HCT116 (cell line): ENCODE measurements around the gene PCDHGA3. TPM values are rescaled to one million over a fixed set of nuclear protein-coding genes. Genes with fewer than 3 reads are reported as not detected.
A peak's percentile ranks its signal among the peaks of the same experiment; 100 is the strongest.

Source experiments
- ATAC-seq: fragments of 200-7000 bp; cut with Tn5 transposase; 2 replicates; pipeline ENCODE4 v1.9.1; 2020; ENCODE audit warnings: mild to moderate bottlenecking, moderate library complexity
- BruUV-seq: library from RNA; stranded (reverse); fragments of 400-500 nt; replicated peaks from 2 replicates; lab custom pipeline; 2021; lab: Mats Ljungman, UMichigan
- CTCF ChIA-PET: fragments of 300-600 bp; sonication (Branson Sonifier 250); formaldehyde crosslinking; loops from one replicate; lab custom pipeline; 2021; ENCODE audit warnings: antibody characterized with exemption; lab: Charles Lee
- POLR2A ChIA-PET: fragments of 300-600, 350-600 bp; sonication (Branson Sonifier 250); formaldehyde crosslinking; loops from one replicate; lab custom pipeline; 2021; ENCODE audit warnings: antibody characterized with exemption; lab: Charles Lee
- RAD21 ChIA-PET, 2 experiments: fragments of 300-600 bp; sonication (Branson Sonifier 250); formaldehyde crosslinking; loops; one replicate each; lab custom pipeline; 2023; ENCODE audit warnings: low total read pairs in 2 of 2; ENCODE audit not compliant: uncharacterized antibody in 2 of 2, unreplicated experiment in 2 of 2, low non-redundant PET in 1 of 2; lab: Charles Lee
- DNase-seq: peaks from one replicate; pipeline ENCODE4 v3.0.0-alpha.2; 2010; ENCODE audit warnings: low read depth, low spot score
- H2AFZ ChIP-seq: fragments of 200-600 bp; shearing (Covaris generic), sonication (generic); 2 replicates; pipeline ENCODE4 v1.6.1; 2017; ENCODE audit warnings: low read depth, mixed run types, mixed read lengths, antibody characterized with exemption, low read length; ENCODE audit not compliant: poor library complexity, severe bottlenecking
- H3K27ac ChIP-seq: 2 replicates; pipeline ENCODE4 v1.5.1; 2012; ENCODE audit warnings: low read depth, low read length
- H3K27me3 ChIP-seq: fragments of 200-600 bp; sonication (generic); 2 replicates; pipeline ENCODE4 v1.6.1; 2016; ENCODE audit warnings: mixed run types, low read length, mixed read lengths; ENCODE audit not compliant: insufficient read depth
- H3K36me3 ChIP-seq, 2 experiments: fragments of 200-500 bp in 1 of 2; fragments of 200-600 bp in 1 of 2; sonication (Bioruptor generic) in 1 of 2; sonication (generic) in 1 of 2; 2 replicates each; pipeline versions ENCODE4 v1.5.1 to v1.6.1; 2014 to 2016; ENCODE audit warnings: low read length in 2 of 2, inconsistent platforms in 1 of 2, mixed read lengths in 1 of 2, mixed run types in 1 of 2; ENCODE audit not compliant: insufficient read depth in 2 of 2, control insufficient read depth in 1 of 2
- H3K4me1 ChIP-seq, 2 experiments: fragments of 200-600 bp in 1 of 2; sonication (generic) in 1 of 2; 2 replicates each; pipeline versions ENCODE4 v1.5.1 to v1.6.1; 2012 to 2017; ENCODE audit warnings: low read length in 2 of 2, inconsistent platforms in 1 of 2, mild to moderate bottlenecking in 1 of 2, mixed read lengths in 1 of 2, mixed run types in 1 of 2, moderate library complexity in 1 of 2; ENCODE audit not compliant: insufficient read depth in 2 of 2, control insufficient read depth in 1 of 2
- H3K4me2 ChIP-seq: fragments of 200-600 bp; sonication (generic); 2 replicates; pipeline ENCODE4 v1.6.1; 2017; ENCODE audit warnings: mixed run types, low read length, mixed read lengths
- H3K4me3 ChIP-seq, 2 experiments: fragments of 200-600 bp in 1 of 2; sonication (generic) in 1 of 2; replicated peaks in 1 of 2; 2 replicates each; pipeline ENCODE4 v1.5.1; 2011 to 2016; ENCODE audit warnings: low read length in 2 of 2, control low read depth in 1 of 2, low read depth in 1 of 2, mild to moderate bottlenecking in 1 of 2, mixed read lengths in 1 of 2, mixed run types in 1 of 2
- H3K79me2 ChIP-seq: fragments of 200-600 bp; sonication (generic); 2 replicates; pipeline ENCODE4 v1.6.1; 2017; ENCODE audit warnings: mild to moderate bottlenecking, mixed run types, low read length, moderate library complexity, mixed read lengths; ENCODE audit not compliant: insufficient read depth
- H3K9ac ChIP-seq: fragments of 200-600 bp; sonication (generic); 2 replicates; pipeline ENCODE4 v1.6.1; 2016; ENCODE audit warnings: low read length, mixed read lengths
- H3K9me2 ChIP-seq: fragments of 200-600 bp; sonication (generic), shearing (Covaris generic); 2 replicates; pipeline ENCODE4 v1.6.1; 2017; ENCODE audit warnings: mixed run types, mild to moderate bottlenecking, moderate library complexity; ENCODE audit not compliant: insufficient read depth
- H3K9me3 ChIP-seq, 2 experiments: fragments of 200-500 bp in 1 of 2; fragments of 200-600 bp in 1 of 2; sonication (Bioruptor generic) in 1 of 2; sonication (generic) in 1 of 2; 2 replicates each; pipeline ENCODE4 v1.6.1; 2014 to 2017; ENCODE audit warnings: low read length in 2 of 2, mixed read lengths in 2 of 2, inconsistent platforms in 1 of 2, low read depth in 1 of 2, mild to moderate bottlenecking in 1 of 2, mixed run types in 1 of 2, moderate library complexity in 1 of 2; ENCODE audit not compliant: control insufficient read depth in 1 of 2, insufficient read depth in 1 of 2
- H4K20me1 ChIP-seq: fragments of 200-600 bp; sonication (generic), shearing (Covaris generic); 2 replicates; pipeline ENCODE4 v1.6.1; 2017; ENCODE audit warnings: mixed run types, mild to moderate bottlenecking, moderate library complexity; ENCODE audit not compliant: insufficient read depth
- CTCF ChIP-seq, 3 experiments: fragments of 200-600 bp in 1 of 3; sonication (generic) in 1 of 3; IDR thresholded peaks in 2 of 3; conservative IDR thresholded peaks in 1 of 3; 2 replicates each; pipeline ENCODE4 v1.5.1; 2012 to 2017; ENCODE audit warnings: low read depth in 2 of 3, low read length in 2 of 3, antibody characterized with exemption in 1 of 3, borderline replicate concordance in 1 of 3, control low read depth in 1 of 3, mild to moderate bottlenecking in 1 of 3, mixed read lengths in 1 of 3, mixed run types in 1 of 3, moderate library complexity in 1 of 3; ENCODE audit not compliant: insufficient read depth in 1 of 3
- RAD21 ChIP-seq: IDR thresholded peaks from 2 replicates; pipeline ENCODE4 v1.6.1; 2012; ENCODE audit warnings: low read depth, mild to moderate bottlenecking
- YY1 ChIP-seq: IDR thresholded peaks from 2 replicates; pipeline ENCODE4 v1.6.1; 2011; ENCODE audit warnings: low read length, low read depth, moderate library complexity, mild to moderate bottlenecking; ENCODE audit not compliant: insufficient replicate concordance; ENCODE audit errors: extremely low read depth
- intact Hi-C: fragments of 100-400 bp; cut with micrococcal nuclease; formaldehyde crosslinking; loops from 2 replicates; pipeline ENCODE4 v1.10.0; 2022
- total RNA-seq: library from RNA; stranded (reverse); gene quantifications from one replicate; pipeline ENCODE4 v1.2.1, GENCODE V29; 2021; ENCODE audit not compliant: unreplicated experiment

PCDHGA3 gene
- total RNA-seq, 1 experiment from 2014 or later, result not detected

DNA sequence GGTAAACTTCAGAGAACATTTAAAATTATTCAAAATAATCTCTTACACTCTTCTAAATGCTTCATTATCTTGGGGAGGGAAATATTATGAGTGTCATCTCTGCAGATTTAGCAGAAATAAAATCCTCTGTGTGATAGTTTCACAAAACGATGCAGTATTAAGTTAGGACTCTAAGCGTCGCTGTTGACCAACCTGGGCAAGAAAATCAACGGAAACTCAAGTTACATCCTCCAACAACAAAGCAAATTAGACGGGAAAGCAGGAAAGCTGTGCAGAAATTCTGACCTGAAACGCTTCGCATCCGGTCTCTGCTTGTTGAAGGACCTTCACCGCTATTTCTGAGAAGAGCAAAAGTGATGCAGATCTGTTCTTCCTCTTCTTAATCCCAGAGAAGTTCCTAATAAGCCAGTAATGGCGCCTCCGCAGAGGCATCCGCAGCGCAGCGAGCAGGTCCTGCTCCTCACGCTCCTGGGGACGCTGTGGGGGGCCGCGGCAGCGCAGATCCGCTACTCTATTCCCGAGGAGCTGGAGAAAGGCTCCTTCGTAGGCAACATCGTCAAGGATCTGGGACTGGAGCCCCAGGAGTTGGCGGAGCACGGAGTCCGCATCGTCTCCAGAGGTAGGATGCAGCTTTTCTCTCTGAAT is 30.2 kb downstream of the PCDHGA3 start, which contains the start of gene PCDHGA6:
PCDHGA6 (plus strand) TSS at position 219 of the 645 bp plus-strand sequence; CDS start at position 412, 193 bp downstream.
- POLR2A ChIA-PET, result no interaction called here

More for the DNA sequence above, 30.2 kb downstream of the PCDHGA3 start, which contains the start of gene PCDHGA6:
- Histone ChIP-seq H3K27ac (no peak within 1 kb of the TSS), H2AFZ (no peak within 1 kb of the TSS), H3K4me1 (no peaks in the 10 kb centered on the region), H3K27me3 (no peaks in the 10 kb centered on the region), H3K79me2 (no peaks in the 10 kb centered on the region), H3K9ac (no peak within 1 kb of the TSS), H4K20me1 (no peaks in the 10 kb centered on the region), H3K9me3 (peaks cover 0 to 12% of the 10 kb centered on the region in 2 experiments; a peak in 2 of 4 replicates), H3K36me3 (no peaks in the 10 kb centered on the region), H3K4me2 (no peak within 1 kb of the TSS), H3K9me2 (no peaks in the 10 kb centered on the region), H3K4me3 (no peak within 1 kb of the TSS)
- intact Hi-C loops, result no loop called here
- no TSS peak for BruUV-seq
- no peak for ATAC-seq
- CTCF ChIA-PET, result no interaction called here
- RAD21 ChIA-PET, result no interaction called here
- TF ChIP-seq CTCF (IDR thresholded peaks at IDR 0.05 in 2 of 3, conservative IDR thresholded peaks at IDR 0.05 in 1 of 3; ENCODE audit: borderline replicate concordance in 1 of 3, insufficient read depth in 1 of 3, low read depth in 2 of 3, low read length in 2 of 3) (peak; percentile 25 to 42 (median 36); a peak in 4 of 6 replicates), YY1 (no peak), RAD21 (peak; percentile 51)
- TF ChIP-seq, all 23 proteins: peak for 2
- DNase-seq, result no peak
